Parathyroid adenoma (tissue), 2 donors: Measurements from ENCODE around the gene TBC1D22A.

ENCODE experiments used
- H2AFZ ChIP-seq: fragments of 300-600 bp; sonication (generic); one replicate; pipeline ENCODE4 v1.7.0; 2017; ENCODE audit warnings: antibody characterized with exemption, mild to moderate bottlenecking
- H3K27ac ChIP-seq: fragments of 300-600 bp; sonication (generic); one replicate; pipeline ENCODE4 v1.7.0; 2017
- H3K27me3 ChIP-seq: fragments of 300-600 bp; sonication (generic); one replicate; pipeline ENCODE4 v1.7.0; 2017; ENCODE audit warnings: low read length; ENCODE audit not compliant: control insufficient read depth, insufficient read depth
- H3K36me3 ChIP-seq: fragments of 300-600 bp; sonication (generic); one replicate; pipeline ENCODE4 v1.7.0; 2017; ENCODE audit warnings: low read length; ENCODE audit not compliant: control insufficient read depth, insufficient read depth
- H3K4me1 ChIP-seq: fragments of 300-600 bp; sonication (generic); one replicate; pipeline ENCODE4 v1.7.0; 2017; ENCODE audit warnings: control low read depth
- H3K4me2 ChIP-seq: fragments of 300-600 bp; sonication (generic); one replicate; pipeline ENCODE4 v1.7.0; 2017; ENCODE audit warnings: low read length
- H3K4me3 ChIP-seq: fragments of 300-600 bp; sonication (generic); one replicate; pipeline ENCODE4 v1.7.0; 2017; ENCODE audit warnings: low read depth, low read length
- H3K79me2 ChIP-seq: fragments of 300-600 bp; sonication (generic); one replicate; pipeline ENCODE4 v1.7.0; 2017; ENCODE audit warnings: control low read depth
- H3K9ac ChIP-seq: fragments of 300-600 bp; sonication (generic); one replicate; pipeline ENCODE4 v1.7.0; 2017; ENCODE audit warnings: mild to moderate bottlenecking
- H3K9me3 ChIP-seq: fragments of 300-600 bp; sonication (generic); one replicate; pipeline ENCODE4 v1.7.0; 2017; ENCODE audit warnings: low read length; ENCODE audit not compliant: control insufficient read depth
- TF ChIP-seq, protein P1 (sequence below): fragments of 300-600 bp; sonication (generic); IDR thresholded peaks from one replicate; pipeline ENCODE4 v1.7.0; 2017; ENCODE audit warnings: antibody characterized with exemption, mild to moderate bottlenecking
- donor health status: primary hyperparathyroidism.

The TBC1D22A gene

DNA sequence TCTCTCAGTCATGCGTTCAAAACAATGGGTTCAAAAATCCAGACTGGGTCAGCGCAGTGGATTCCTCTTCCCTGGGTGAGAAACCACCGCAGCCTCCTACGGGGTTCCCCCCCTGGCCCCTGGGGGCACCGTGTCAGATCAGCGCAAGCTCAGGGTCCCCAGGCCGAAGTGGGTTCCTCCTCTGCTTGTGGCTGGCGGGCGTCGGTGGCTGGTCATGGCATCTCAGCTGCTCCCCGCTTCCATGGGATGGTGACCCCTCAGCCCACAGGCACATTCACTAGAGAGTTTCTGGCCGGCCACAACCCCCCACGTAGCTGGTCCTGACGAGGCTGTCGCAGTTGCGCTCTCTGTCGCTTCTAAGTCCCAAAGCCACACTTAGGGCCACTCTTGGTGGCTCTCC, 389.8 kb downstream of the TBC1D22A start:
- Histone ChIP-seq H3K36me3 (no peaks in the 10 kb centered on the region), H3K4me1 (no peaks in the 10 kb centered on the region)

DNA sequence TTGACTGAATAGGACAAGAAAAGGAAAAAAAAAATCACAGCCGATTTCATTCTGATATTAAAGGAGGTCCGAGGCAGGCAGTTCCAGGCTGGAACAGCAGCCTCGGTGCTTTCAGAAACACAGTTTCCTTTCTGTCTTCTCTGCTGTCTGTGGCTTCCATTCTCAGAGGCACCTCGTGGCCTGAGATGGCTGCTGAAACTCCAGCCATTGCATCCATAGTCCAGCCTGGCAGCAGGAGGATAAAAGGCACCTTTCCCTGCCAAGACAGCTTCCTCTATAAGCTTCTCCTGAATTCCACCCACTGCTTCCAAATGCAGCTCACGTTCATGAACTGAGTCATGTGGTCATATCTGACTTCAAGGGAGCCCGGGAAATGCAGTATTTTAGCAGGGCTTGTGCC, 390.5 kb downstream of the TBC1D22A start:
- no peak overlapping the region for H3K4me2 ChIP-seq
- H2AFZ ChIP-seq: no peak overlapping the region
- H3K27ac ChIP-seq: no peak overlapping the region
- TF ChIP-seq, protein P1, sequence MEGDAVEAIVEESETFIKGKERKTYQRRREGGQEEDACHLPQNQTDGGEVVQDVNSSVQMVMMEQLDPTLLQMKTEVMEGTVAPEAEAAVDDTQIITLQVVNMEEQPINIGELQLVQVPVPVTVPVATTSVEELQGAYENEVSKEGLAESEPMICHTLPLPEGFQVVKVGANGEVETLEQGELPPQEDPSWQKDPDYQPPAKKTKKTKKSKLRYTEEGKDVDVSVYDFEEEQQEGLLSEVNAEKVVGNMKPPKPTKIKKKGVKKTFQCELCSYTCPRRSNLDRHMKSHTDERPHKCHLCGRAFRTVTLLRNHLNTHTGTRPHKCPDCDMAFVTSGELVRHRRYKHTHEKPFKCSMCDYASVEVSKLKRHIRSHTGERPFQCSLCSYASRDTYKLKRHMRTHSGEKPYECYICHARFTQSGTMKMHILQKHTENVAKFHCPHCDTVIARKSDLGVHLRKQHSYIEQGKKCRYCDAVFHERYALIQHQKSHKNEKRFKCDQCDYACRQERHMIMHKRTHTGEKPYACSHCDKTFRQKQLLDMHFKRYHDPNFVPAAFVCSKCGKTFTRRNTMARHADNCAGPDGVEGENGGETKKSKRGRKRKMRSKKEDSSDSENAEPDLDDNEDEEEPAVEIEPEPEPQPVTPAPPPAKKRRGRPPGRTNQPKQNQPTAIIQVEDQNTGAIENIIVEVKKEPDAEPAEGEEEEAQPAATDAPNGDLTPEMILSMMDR: no peak
- no peaks in the 10 kb centered on the region for H3K79me2 ChIP-seq
- no peaks in the 10 kb centered on the region for H3K36me3 ChIP-seq
- no peaks in the 10 kb centered on the region for H3K4me1 ChIP-seq
- no peak overlapping the region for H3K4me3 ChIP-seq
- no peaks in the 10 kb centered on the region for H3K9me3 ChIP-seq
- H3K9ac ChIP-seq: no peak overlapping the region
- no peaks in the 10 kb centered on the region for H3K27me3 ChIP-seq

More for the DNA sequence above, 389.8 kb downstream of the TBC1D22A start:
- no peaks in the 10 kb centered on the region for H3K27me3 ChIP-seq
- H3K4me2 ChIP-seq: no peak overlapping the region
- no peak overlapping the region for H3K9ac ChIP-seq
- no peaks in the 10 kb centered on the region for H3K9me3 ChIP-seq
- TF ChIP-seq, protein P1: no peak
- no peak overlapping the region for H3K4me3 ChIP-seq
- no peak overlapping the region for H3K27ac ChIP-seq
- no peak overlapping the region for H2AFZ ChIP-seq
- no peaks in the 10 kb centered on the region for H3K79me2 ChIP-seq

- Histone ChIP-seq H3K9ac (no peak overlapping the region), H3K4me3 (no peak overlapping the region), H3K4me1 (no peaks in the 10 kb centered on the region), H3K79me2 (no peaks in the 10 kb centered on the region), H3K27me3 (no peaks in the 10 kb centered on the region), H3K36me3 (no peaks in the 10 kb centered on the region), H2AFZ (no peak overlapping the region), H3K9me3 (no peaks in the 10 kb centered on the region), H3K4me2 (no peak overlapping the region), H3K27ac (no peak overlapping the region)
- TF ChIP-seq, protein P1: no peak
Measured at GRCh38 chr22:47153854-47154525, 391.5 kb downstream of the TBC1D22A start.

GRCh38 chr22:47154621-47155081, 392.2 kb downstream of the TBC1D22A start:
- no peak overlapping the region for H2AFZ ChIP-seq
- H3K9me3 ChIP-seq: no peaks in the 10 kb centered on the region
- H3K4me3 ChIP-seq: no peak overlapping the region
- H3K4me2 ChIP-seq: no peak overlapping the region
- TF ChIP-seq, protein P1: no peak
- no peak overlapping the region for H3K9ac ChIP-seq
- no peaks in the 10 kb centered on the region for H3K27me3 ChIP-seq
- H3K4me1 ChIP-seq: no peaks in the 10 kb centered on the region
- no peak overlapping the region for H3K27ac ChIP-seq
- no peaks in the 10 kb centered on the region for H3K36me3 ChIP-seq
- no peaks in the 10 kb centered on the region for H3K79me2 ChIP-seq
